ENCODE data around the gene PSMD9.
"Not testable (repeated sequence)": the region's sequence is repeated elsewhere in the genome, so short reads cannot be mapped to it uniquely, and the experiment has no call there.

The PSMD9 gene

DNA sequence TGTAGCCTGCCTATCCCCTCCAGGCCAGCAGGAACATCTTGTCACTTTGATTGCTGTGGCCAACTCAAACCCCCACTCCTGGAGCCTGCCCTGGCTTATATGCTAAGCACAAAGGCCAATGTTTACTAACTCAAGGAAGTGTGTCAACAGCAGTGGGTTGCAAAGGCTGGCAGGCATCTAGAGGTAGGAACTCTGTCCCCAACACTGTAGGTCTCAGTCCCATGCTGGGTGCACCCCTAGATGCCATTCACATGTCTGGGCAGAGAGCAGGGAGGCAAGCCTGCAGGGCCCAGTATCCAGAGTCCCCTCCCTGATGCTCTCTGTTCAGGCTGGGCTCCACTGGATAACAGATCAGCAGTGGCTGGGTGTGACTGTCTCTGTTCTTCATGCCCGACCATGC lies 28.3 kb upstream of the PSMD9 start:
- no peak for DNase-seq
- H3K9me3 ChIP-seq (ENCODE audit: severe bottlenecking): no peaks in the 10 kb centered on the region
- no peak overlapping the region for H3K27ac ChIP-seq
- no peak overlapping the region for H3K4me3 ChIP-seq (ENCODE audit: low read depth, low read length)
- H3K36me3 ChIP-seq: no peaks in the 10 kb centered on the region
- H3K27me3 ChIP-seq (ENCODE audit: insufficient read depth, low read depth, severe bottlenecking): no peaks in the 10 kb centered on the region
- TF ChIP-seq, protein P1, sequence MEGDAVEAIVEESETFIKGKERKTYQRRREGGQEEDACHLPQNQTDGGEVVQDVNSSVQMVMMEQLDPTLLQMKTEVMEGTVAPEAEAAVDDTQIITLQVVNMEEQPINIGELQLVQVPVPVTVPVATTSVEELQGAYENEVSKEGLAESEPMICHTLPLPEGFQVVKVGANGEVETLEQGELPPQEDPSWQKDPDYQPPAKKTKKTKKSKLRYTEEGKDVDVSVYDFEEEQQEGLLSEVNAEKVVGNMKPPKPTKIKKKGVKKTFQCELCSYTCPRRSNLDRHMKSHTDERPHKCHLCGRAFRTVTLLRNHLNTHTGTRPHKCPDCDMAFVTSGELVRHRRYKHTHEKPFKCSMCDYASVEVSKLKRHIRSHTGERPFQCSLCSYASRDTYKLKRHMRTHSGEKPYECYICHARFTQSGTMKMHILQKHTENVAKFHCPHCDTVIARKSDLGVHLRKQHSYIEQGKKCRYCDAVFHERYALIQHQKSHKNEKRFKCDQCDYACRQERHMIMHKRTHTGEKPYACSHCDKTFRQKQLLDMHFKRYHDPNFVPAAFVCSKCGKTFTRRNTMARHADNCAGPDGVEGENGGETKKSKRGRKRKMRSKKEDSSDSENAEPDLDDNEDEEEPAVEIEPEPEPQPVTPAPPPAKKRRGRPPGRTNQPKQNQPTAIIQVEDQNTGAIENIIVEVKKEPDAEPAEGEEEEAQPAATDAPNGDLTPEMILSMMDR (IDR thresholded peaks at IDR 0.05; ENCODE audit: low read depth, low read length): no peak

DNA sequence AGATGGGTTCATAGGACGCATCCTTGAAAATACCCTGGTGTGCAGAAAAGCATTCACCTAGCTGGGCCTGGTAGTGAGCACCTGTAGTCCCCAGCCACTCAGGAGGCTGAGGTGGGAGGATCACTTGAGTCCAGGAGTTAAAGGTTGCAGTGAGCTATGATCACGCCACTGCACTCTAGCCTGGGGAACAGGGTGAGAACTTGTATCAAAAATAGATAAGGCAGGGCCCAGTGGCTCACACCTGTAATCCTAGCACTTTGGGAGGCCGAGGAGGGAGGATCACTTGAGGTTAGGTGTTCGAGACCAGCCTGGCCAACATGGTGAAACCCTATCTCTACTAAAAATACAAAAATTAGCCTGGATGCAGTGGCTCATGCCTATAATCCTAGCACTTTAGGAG lies 27.9 kb upstream of the PSMD9 start:
- 0 out of 2 replicates have a peak overlapping the region, but pooled peaks have one; percentile 5 for H3K27ac ChIP-seq
- not testable (repeated sequence) for H3K4me3 ChIP-seq (ENCODE audit: low read depth, low read length); H3K36me3 ChIP-seq; DNase-seq; H3K27me3 ChIP-seq (ENCODE audit: insufficient read depth, low read depth, severe bottlenecking); H3K9me3 ChIP-seq (ENCODE audit: severe bottlenecking)

DNA sequence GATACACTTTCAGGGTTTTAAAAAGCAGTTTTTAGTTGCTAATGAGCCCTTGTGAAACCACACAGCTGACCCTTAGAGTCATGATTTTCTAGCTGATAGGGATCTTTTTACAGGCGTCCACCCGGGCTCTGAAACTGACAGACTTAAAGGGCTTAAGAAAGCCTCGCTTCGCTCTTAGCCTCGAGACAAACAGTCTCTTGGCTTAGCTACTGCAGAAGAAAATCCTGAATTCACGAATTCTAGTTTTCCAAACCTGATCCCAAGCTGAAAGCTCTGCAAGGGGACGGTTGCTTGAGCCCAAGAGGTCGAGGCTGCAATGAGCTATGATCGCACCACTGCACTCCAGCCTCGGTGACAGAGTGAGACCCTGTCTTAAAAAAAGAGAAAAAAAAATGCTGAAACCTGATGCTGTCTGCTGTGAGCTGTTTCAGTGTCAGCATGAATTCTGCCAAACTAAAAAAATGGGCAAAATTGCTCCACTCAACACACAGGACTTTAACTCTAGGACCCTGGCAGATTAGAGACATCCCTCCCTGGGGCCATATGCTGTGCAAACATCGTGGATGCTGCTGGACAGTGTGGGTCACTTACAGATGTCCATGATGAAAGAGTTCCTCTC lies 26.8 kb upstream of the PSMD9 start:
- H3K36me3 ChIP-seq: no peaks in the 10 kb centered on the region
- H3K27ac ChIP-seq: peak overlapping the region; percentile 65
- H3K9me3 ChIP-seq (ENCODE audit: severe bottlenecking): no peaks in the 10 kb centered on the region
- H3K27me3 ChIP-seq (ENCODE audit: insufficient read depth, low read depth, severe bottlenecking): no peaks in the 10 kb centered on the region
- peak; percentile 37 for DNase-seq
- TF ChIP-seq, protein P1 (IDR thresholded peaks at IDR 0.05; ENCODE audit: low read depth, low read length): no peak
- H3K4me3 ChIP-seq (ENCODE audit: low read depth, low read length): peak overlapping the region; percentile 24

DNA sequence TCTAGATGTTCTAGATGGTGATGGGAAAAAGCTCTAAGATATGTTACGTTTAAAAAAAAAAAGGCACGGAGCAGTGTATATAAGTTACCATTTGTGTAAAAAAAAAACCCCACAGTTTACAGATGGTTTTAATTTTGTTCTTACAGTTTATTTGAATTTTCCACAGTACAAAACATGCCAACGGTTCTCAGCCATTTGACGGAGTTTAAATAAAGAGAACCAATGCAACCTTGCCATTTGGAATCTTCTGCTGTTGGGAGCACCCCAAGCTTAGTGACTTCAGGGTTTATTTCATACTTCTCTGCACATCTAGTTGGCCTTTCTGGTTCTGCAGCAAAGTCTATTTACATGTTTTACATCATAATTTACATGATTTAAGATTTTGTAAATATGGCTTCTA lies 22.3 kb upstream of the PSMD9 start:
- no peaks in the 10 kb centered on the region for H3K36me3 ChIP-seq
- H3K27ac ChIP-seq: no peak overlapping the region
- no peak for DNase-seq
- TF ChIP-seq, protein P1 (IDR thresholded peaks at IDR 0.05; ENCODE audit: low read depth, low read length): no peak
- no peak overlapping the region for H3K4me3 ChIP-seq (ENCODE audit: low read depth, low read length)
- no peaks in the 10 kb centered on the region for H3K27me3 ChIP-seq (ENCODE audit: insufficient read depth, low read depth, severe bottlenecking)
- H3K9me3 ChIP-seq (ENCODE audit: severe bottlenecking): no peaks in the 10 kb centered on the region

DNA sequence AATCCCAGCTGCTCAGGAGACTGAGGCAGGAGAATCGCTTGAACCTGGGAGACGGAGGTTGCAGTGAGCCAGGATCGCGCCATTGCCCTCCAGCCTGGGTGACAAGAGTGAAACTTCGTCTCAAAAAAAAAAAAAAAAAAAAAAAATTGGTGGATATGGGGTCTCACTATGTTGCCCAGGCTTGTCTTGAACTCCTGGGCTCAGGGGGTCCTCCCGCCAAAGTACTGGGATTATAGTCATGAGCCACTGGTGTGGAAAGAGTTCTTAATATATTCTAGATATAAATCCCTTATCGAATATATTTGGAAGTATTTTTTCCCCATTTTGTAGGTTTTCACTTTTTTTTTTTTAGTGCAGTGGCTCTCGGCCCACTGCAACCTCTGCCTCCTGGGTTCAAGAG lies 19.4 kb upstream of the PSMD9 start:
- not testable (repeated sequence) for H3K4me3 ChIP-seq (ENCODE audit: low read depth, low read length); H3K36me3 ChIP-seq; H3K9me3 ChIP-seq (ENCODE audit: severe bottlenecking); DNase-seq; H3K27me3 ChIP-seq (ENCODE audit: insufficient read depth, low read depth, severe bottlenecking); H3K27ac ChIP-seq

DNA sequence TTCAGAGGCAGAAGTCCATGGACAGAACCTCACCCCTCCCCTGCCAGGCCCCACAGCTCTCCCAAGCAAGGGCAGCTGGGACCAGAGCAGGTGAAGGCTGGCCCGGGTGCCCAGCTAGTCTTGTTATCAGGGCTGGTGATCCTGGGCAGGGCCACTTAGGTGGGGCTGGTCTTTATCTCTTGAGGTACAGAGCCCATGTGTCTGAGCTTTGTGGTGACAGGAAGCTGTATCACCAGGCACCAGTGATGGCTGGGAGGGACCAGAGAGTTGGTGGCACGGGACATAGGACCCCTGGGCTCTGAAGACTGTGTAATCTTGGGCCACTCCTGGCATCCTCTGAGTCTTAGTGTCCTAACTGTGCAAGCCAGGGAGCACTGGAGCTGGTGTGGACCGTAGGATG lies 17.1 kb upstream of the PSMD9 start:
- no peaks in the 10 kb centered on the region for H3K27me3 ChIP-seq (ENCODE audit: insufficient read depth, low read depth, severe bottlenecking)
- H3K9me3 ChIP-seq (ENCODE audit: severe bottlenecking): no peaks in the 10 kb centered on the region
- H3K27ac ChIP-seq: no peak overlapping the region
- DNase-seq: no peak
- no peak overlapping the region for H3K4me3 ChIP-seq (ENCODE audit: low read depth, low read length)
- TF ChIP-seq, protein P1 (IDR thresholded peaks at IDR 0.05; ENCODE audit: low read depth, low read length): no peak
- H3K36me3 ChIP-seq: no peaks in the 10 kb centered on the region

DNA sequence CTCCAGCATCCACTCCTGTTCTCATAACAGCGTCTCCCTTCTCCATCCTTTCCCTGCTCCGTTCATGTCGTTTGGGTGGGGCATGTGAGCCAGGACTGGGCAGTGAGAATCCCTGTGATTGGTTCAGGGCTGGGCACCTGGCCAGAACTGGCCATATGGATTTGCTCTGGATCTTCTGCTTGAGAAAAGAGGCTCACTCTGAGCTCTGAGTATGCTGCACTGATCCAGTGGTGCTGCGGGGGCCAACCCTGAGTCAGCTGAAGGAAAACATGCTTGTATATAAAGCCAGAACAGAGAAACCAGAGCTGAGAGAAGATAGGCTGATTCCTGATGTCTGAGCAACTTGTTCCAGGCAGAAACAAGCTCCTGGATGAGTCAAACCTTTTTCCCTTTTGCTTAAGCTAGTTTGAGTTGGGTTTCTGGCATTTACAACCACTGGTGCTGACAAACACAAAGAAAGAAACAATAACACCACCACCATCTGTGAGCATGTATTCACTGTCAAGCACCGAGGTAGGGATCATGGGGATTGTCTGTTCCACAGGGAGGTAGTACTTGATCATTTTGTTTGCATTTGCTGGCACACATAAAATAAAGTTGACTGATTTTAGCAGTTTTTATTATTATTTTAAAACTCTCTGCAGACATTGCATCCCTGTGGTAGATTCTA lies 15.9 kb upstream of the PSMD9 start:
- Histone ChIP-seq H3K36me3 (no peaks in the 10 kb centered on the region), H3K4me3 (ENCODE audit: low read depth, low read length) (no peak overlapping the region), H3K27me3 (ENCODE audit: insufficient read depth, low read depth, severe bottlenecking) (no peaks in the 10 kb centered on the region), H3K9me3 (ENCODE audit: severe bottlenecking) (no peaks in the 10 kb centered on the region), H3K27ac (no peak overlapping the region)
- peak; percentile 53 for DNase-seq
- TF ChIP-seq, protein P1 (IDR thresholded peaks at IDR 0.05; ENCODE audit: low read depth, low read length): no peak

Data from WERI-Rb-1 (cell line).